NCI-H2029 (cell line): ENCODE measurements around the gene ART5.
"Not testable (repeated sequence)": the region's sequence is repeated elsewhere in the genome, so short reads cannot be mapped to it uniquely, and the experiment has no call there.

Experiments used
- DNase-seq: peaks from one replicate; lab custom pipeline; 2025; lab: John Stamatoyannopoulos, UW

The ART5 gene

GRCh38 chr11:3617990-3618389 lies 23.8 kb downstream of the ART5 start:
- no peak for DNase-seq

- peak; percentile 56 for DNase-seq
These were observed 24.9 kb downstream of the ART5 start for GRCh38 chr11:3616721-3617460.

GRCh38 chr11:3615998-3616397 lies 25.8 kb downstream of the ART5 start:
- DNase-seq = no peak

GRCh38 chr11:3614742-3615171 lies 27.0 kb downstream of the ART5 start:
- DNase-seq = no peak

- no peak for DNase-seq
These were observed 27.6 kb downstream of the ART5 start for GRCh38 chr11:3613998-3614741.

GRCh38 chr11:3611976-3612678 lies 29.7 kb downstream of the ART5 start:
- DNase-seq = no peak

GRCh38 chr11:3610846-3611245 lies 30.9 kb downstream of the ART5 start:
- no peak for DNase-seq

GRCh38 chr11:3609416-3610265 lies 32.2 kb downstream of the ART5 start:
- no peak for DNase-seq

- DNase-seq = no peak
These were observed 36.0 kb downstream of the ART5 start for GRCh38 chr11:3605771-3606203.

GRCh38 chr11:3605283-3605662 lies 36.5 kb downstream of the ART5 start:
- no peak for DNase-seq

GRCh38 chr11:3604167-3604566 lies 37.6 kb downstream of the ART5 start:
- no peak for DNase-seq

GRCh38 chr11:3600201-3600600 lies 41.6 kb downstream of the ART5 start:
- not testable (repeated sequence) for DNase-seq

GRCh38 chr11:3597743-3598142 lies 44.0 kb downstream of the ART5 start:
- DNase-seq = not testable (repeated sequence)

- not testable (repeated sequence) for DNase-seq
These were observed 50.5 kb downstream of the ART5 start for GRCh38 chr11:3591326-3591725.

- not testable (repeated sequence) for DNase-seq
These were observed 51.6 kb downstream of the ART5 start for GRCh38 chr11:3590193-3590592.

GRCh38 chr11:3588776-3589175 lies 53.0 kb downstream of the ART5 start:
- DNase-seq = not testable (repeated sequence)
